HCT116 (cell line): ENCODE data around the gene SH3D19. TPM values are rescaled to one million over a fixed set of nuclear protein-coding genes. Genes with fewer than 3 reads are reported as not detected.

Experiments used
- ATAC-seq: fragments of 200-7000 bp; cut with Tn5 transposase; 2 replicates; pipeline ENCODE4 v1.9.1; 2020; ENCODE audit warnings: mild to moderate bottlenecking, moderate library complexity
- BruUV-seq: library from RNA; stranded (reverse); fragments of 400-500 nt; replicated peaks from 2 replicates; lab custom pipeline; 2021; lab: Mats Ljungman, UMichigan
- CTCF ChIA-PET: fragments of 300-600 bp; sonication (Branson Sonifier 250); formaldehyde crosslinking; loops from one replicate; lab custom pipeline; 2021; ENCODE audit warnings: antibody characterized with exemption; lab: Charles Lee
- POLR2A ChIA-PET: fragments of 300-600, 350-600 bp; sonication (Branson Sonifier 250); formaldehyde crosslinking; loops from one replicate; lab custom pipeline; 2021; ENCODE audit warnings: antibody characterized with exemption; lab: Charles Lee
- RAD21 ChIA-PET, 2 experiments: fragments of 300-600 bp; sonication (Branson Sonifier 250); formaldehyde crosslinking; loops; one replicate each; lab custom pipeline; 2023; ENCODE audit warnings: low total read pairs in 2 of 2; ENCODE audit not compliant: uncharacterized antibody in 2 of 2, unreplicated experiment in 2 of 2, low non-redundant PET in 1 of 2; lab: Charles Lee
- DNase-seq: peaks from one replicate; pipeline ENCODE4 v3.0.0-alpha.2; 2010; ENCODE audit warnings: low read depth, low spot score
- H2AFZ ChIP-seq: fragments of 200-600 bp; shearing (Covaris generic), sonication (generic); 2 replicates; pipeline ENCODE4 v1.6.1; 2017; ENCODE audit warnings: low read depth, mixed run types, mixed read lengths, antibody characterized with exemption, low read length; ENCODE audit not compliant: poor library complexity, severe bottlenecking
- H3K27ac ChIP-seq: 2 replicates; pipeline ENCODE4 v1.5.1; 2012; ENCODE audit warnings: low read depth, low read length
- H3K27me3 ChIP-seq: fragments of 200-600 bp; sonication (generic); 2 replicates; pipeline ENCODE4 v1.6.1; 2016; ENCODE audit warnings: mixed run types, low read length, mixed read lengths; ENCODE audit not compliant: insufficient read depth
- H3K36me3 ChIP-seq, 2 experiments: fragments of 200-500 bp in 1 of 2; fragments of 200-600 bp in 1 of 2; sonication (Bioruptor generic) in 1 of 2; sonication (generic) in 1 of 2; 2 replicates each; pipeline versions ENCODE4 v1.5.1 to v1.6.1; 2014 to 2016; ENCODE audit warnings: low read length in 2 of 2, inconsistent platforms in 1 of 2, mixed read lengths in 1 of 2, mixed run types in 1 of 2; ENCODE audit not compliant: insufficient read depth in 2 of 2, control insufficient read depth in 1 of 2
- H3K4me1 ChIP-seq, 2 experiments: fragments of 200-600 bp in 1 of 2; sonication (generic) in 1 of 2; 2 replicates each; pipeline versions ENCODE4 v1.5.1 to v1.6.1; 2012 to 2017; ENCODE audit warnings: low read length in 2 of 2, inconsistent platforms in 1 of 2, mild to moderate bottlenecking in 1 of 2, mixed read lengths in 1 of 2, mixed run types in 1 of 2, moderate library complexity in 1 of 2; ENCODE audit not compliant: insufficient read depth in 2 of 2, control insufficient read depth in 1 of 2
- H3K4me2 ChIP-seq: fragments of 200-600 bp; sonication (generic); 2 replicates; pipeline ENCODE4 v1.6.1; 2017; ENCODE audit warnings: mixed run types, low read length, mixed read lengths
- H3K4me3 ChIP-seq, 2 experiments: fragments of 200-600 bp in 1 of 2; sonication (generic) in 1 of 2; replicated peaks in 1 of 2; 2 replicates each; pipeline ENCODE4 v1.5.1; 2011 to 2016; ENCODE audit warnings: low read length in 2 of 2, control low read depth in 1 of 2, low read depth in 1 of 2, mild to moderate bottlenecking in 1 of 2, mixed read lengths in 1 of 2, mixed run types in 1 of 2
- H3K79me2 ChIP-seq: fragments of 200-600 bp; sonication (generic); 2 replicates; pipeline ENCODE4 v1.6.1; 2017; ENCODE audit warnings: mild to moderate bottlenecking, mixed run types, low read length, moderate library complexity, mixed read lengths; ENCODE audit not compliant: insufficient read depth
- H3K9ac ChIP-seq: fragments of 200-600 bp; sonication (generic); 2 replicates; pipeline ENCODE4 v1.6.1; 2016; ENCODE audit warnings: low read length, mixed read lengths
- H3K9me2 ChIP-seq: fragments of 200-600 bp; sonication (generic), shearing (Covaris generic); 2 replicates; pipeline ENCODE4 v1.6.1; 2017; ENCODE audit warnings: mixed run types, mild to moderate bottlenecking, moderate library complexity; ENCODE audit not compliant: insufficient read depth
- H3K9me3 ChIP-seq, 2 experiments: fragments of 200-500 bp in 1 of 2; fragments of 200-600 bp in 1 of 2; sonication (Bioruptor generic) in 1 of 2; sonication (generic) in 1 of 2; 2 replicates each; pipeline ENCODE4 v1.6.1; 2014 to 2017; ENCODE audit warnings: low read length in 2 of 2, mixed read lengths in 2 of 2, inconsistent platforms in 1 of 2, low read depth in 1 of 2, mild to moderate bottlenecking in 1 of 2, mixed run types in 1 of 2, moderate library complexity in 1 of 2; ENCODE audit not compliant: control insufficient read depth in 1 of 2, insufficient read depth in 1 of 2
- H4K20me1 ChIP-seq: fragments of 200-600 bp; sonication (generic), shearing (Covaris generic); 2 replicates; pipeline ENCODE4 v1.6.1; 2017; ENCODE audit warnings: mixed run types, mild to moderate bottlenecking, moderate library complexity; ENCODE audit not compliant: insufficient read depth
- CTCF ChIP-seq, 3 experiments: fragments of 200-600 bp in 1 of 3; sonication (generic) in 1 of 3; IDR thresholded peaks in 2 of 3; conservative IDR thresholded peaks in 1 of 3; 2 replicates each; pipeline ENCODE4 v1.5.1; 2012 to 2017; ENCODE audit warnings: low read depth in 2 of 3, low read length in 2 of 3, antibody characterized with exemption in 1 of 3, borderline replicate concordance in 1 of 3, control low read depth in 1 of 3, mild to moderate bottlenecking in 1 of 3, mixed read lengths in 1 of 3, mixed run types in 1 of 3, moderate library complexity in 1 of 3; ENCODE audit not compliant: insufficient read depth in 1 of 3
- EGR1 ChIP-seq: IDR thresholded peaks from 2 replicates; pipeline ENCODE4 v1.6.1; 2012; ENCODE audit warnings: low read depth
- POLR2AphosphoS5 ChIP-seq: IDR thresholded peaks from 2 replicates; pipeline ENCODE4 v1.6.1; 2011; ENCODE audit warnings: mild to moderate bottlenecking, low read depth, low read length, moderate library complexity
- RAD21 ChIP-seq: IDR thresholded peaks from 2 replicates; pipeline ENCODE4 v1.6.1; 2012; ENCODE audit warnings: low read depth, mild to moderate bottlenecking
- SP1 ChIP-seq: IDR thresholded peaks from 2 replicates; pipeline ENCODE4 v1.6.1; 2012; ENCODE audit warnings: low read depth
- TCF7L2 ChIP-seq: IDR thresholded peaks from 2 replicates; pipeline ENCODE4 v1.7.0; 2011; ENCODE audit warnings: borderline replicate concordance, inconsistent platforms; ENCODE audit not compliant: insufficient read depth, insufficient read length; ENCODE audit errors: extremely low read depth
- intact Hi-C: fragments of 100-400 bp; cut with micrococcal nuclease; formaldehyde crosslinking; loops from 2 replicates; pipeline ENCODE4 v1.10.0; 2022
- total RNA-seq: library from RNA; stranded (reverse); gene quantifications from one replicate; pipeline ENCODE4 v1.2.1, GENCODE V29; 2021; ENCODE audit not compliant: unreplicated experiment
- TF ChIP-seq, protein P1 (sequence below): IDR thresholded peaks from 2 replicates; pipeline ENCODE4 v1.6.1; 2012

Gene SH3D19
- total RNA-seq, 1 experiment from 2014 or later = 37.5 TPM

- BruUV-seq = no TSS peak
These were observed 98.2 kb downstream of the SH3D19 start for GRCh38 chr4:151227172-151227571.

More at GRCh38 chr4:151227172-151227571, 98.2 kb downstream of the SH3D19 start:
- H3K36me3 ChIP-seq = no peaks in the 10 kb centered on the region
- no peak for ATAC-seq
- DNase-seq = no peak
- CTCF ChIA-PET = no interaction called here
- POLR2A ChIA-PET = no interaction called here
- no peaks in the 10 kb centered on the region; the same call in 1 of the 2 replicates for H3K79me2 ChIP-seq
- intact Hi-C loops = no loop called here
- H3K9me2 ChIP-seq = no peaks in the 10 kb centered on the region
- peaks cover 0 to 24% of the 10 kb centered on the region in 2 experiments; a peak in 2 of 4 replicates for H3K4me1 ChIP-seq
- TF ChIP-seq POLR2AphosphoS5 (no peak), EGR1 (no peak), RAD21 (no peak), TCF7L2 (no peak), SP1 (no peak), CTCF (IDR thresholded peaks at IDR 0.05 in 2 of 3, conservative IDR thresholded peaks at IDR 0.05 in 1 of 3; ENCODE audit: borderline replicate concordance in 1 of 3, insufficient read depth in 1 of 3, low read depth in 2 of 3, low read length in 2 of 3) (no peak)
- TF ChIP-seq, protein P1, sequence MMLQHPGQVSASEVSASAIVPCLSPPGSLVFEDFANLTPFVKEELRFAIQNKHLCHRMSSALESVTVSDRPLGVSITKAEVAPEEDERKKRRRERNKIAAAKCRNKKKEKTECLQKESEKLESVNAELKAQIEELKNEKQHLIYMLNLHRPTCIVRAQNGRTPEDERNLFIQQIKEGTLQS = no peak
- TF ChIP-seq, all 23 proteins: peak for 0
- Histone ChIP-seq H4K20me1 (no peaks in the 10 kb centered on the region), H3K9ac (no peak overlapping the region), H3K9me3 (no peaks in the 10 kb centered on the region), H2AFZ (no peak overlapping the region), H3K27ac (no peak overlapping the region), H3K4me2 (no peak overlapping the region), H3K27me3 (no peaks in the 10 kb centered on the region), H3K4me3 (no peak overlapping the region)
- RAD21 ChIA-PET = no interaction called here
